ENCODE measurements around the gene CNRIP1.

CNRIP1 gene

GRCh38 chr2:68250196-68250595 lies 69.6 kb downstream of the CNRIP1 start:
- DNase-seq = no peak

- no peak for DNase-seq
These were observed 70.9 kb downstream of the CNRIP1 start for GRCh38 chr2:68248806-68249205.

DNA sequence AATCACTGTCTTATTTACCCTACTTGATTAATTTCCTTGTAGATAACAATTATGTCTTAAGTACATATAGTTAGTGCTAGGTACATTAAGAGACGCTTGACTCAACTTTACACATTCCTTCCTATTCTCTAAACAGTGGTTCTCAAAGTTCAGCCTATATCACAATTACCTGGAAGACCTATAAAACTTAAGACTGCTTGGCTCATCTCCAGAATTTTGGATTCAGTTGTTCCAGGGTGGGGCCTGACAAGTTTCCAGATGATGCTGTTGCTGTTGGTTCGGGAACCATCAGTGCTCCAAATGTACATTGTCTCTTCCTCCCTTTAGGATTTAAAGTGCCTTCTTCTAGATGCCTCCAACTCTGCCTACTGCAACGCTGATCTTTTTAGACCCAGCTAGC lies 71.4 kb downstream of the CNRIP1 start:
- no peak for DNase-seq

GRCh38 chr2:68246396-68246795 lies 73.4 kb downstream of the CNRIP1 start:
- no peak for DNase-seq

GRCh38 chr2:68245672-68246071 lies 74.1 kb downstream of the CNRIP1 start:
- DNase-seq = no peak

DNA sequence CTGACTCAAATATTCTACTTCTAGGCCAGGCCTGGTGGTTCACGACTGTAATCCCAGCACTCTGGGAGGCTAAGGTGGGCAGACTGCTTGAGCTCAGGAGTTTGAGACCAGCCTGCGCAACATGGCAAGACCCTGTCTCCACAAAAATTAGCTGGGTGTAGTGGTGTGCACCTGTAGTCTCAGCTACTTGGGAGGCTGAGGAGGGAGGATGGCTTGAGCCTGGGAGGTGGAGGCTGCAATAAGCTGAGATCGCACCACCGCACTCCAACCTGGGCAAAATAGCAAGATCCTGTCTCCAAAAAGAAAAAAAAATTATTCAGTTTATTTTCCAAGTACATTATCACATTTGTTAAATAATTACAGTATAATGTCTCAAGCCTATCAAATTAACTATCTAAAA lies 74.7 kb downstream of the CNRIP1 start:
- no peak for DNase-seq

GRCh38 chr2:68244456-68244855 lies 75.3 kb downstream of the CNRIP1 start:
- DNase-seq = no peak

All from NCI-H187 treated with DMSO at 0.1 percent for 48 hours (cell line).